Ascending aorta (tissue), 2 donors: ENCODE measurements around the gene TNFRSF8. TPM values are rescaled to one million over a fixed set of nuclear protein-coding genes. Genes with fewer than 3 reads are reported as not detected.

Experiments
- DNase-seq, 2 donors: peaks; one replicate each; pipeline ENCODE4 v3.0.0-alpha.2; 2019; ENCODE audit warnings: low spot score in 2 of 2
- H3K27ac ChIP-seq, 2 donors: fragments of 200-600 bp; sonication (generic); one replicate each; pipeline ENCODE4 v1.5.1; 2016 to 2017; ENCODE audit warnings: mild to moderate bottlenecking in 1 of 2
- H3K27me3 ChIP-seq: fragments of 200-600 bp; sonication (generic); one replicate; pipeline ENCODE4 v1.5.1; 2017
- H3K36me3 ChIP-seq, 2 donors: fragments of 200-600 bp; sonication (generic); one replicate each; pipeline ENCODE4 v1.5.1; 2016
- H3K4me1 ChIP-seq, 2 donors: fragments of 200-600 bp; sonication (generic); one replicate each; pipeline ENCODE4 v1.5.1; 2016 to 2017; ENCODE audit warnings: mild to moderate bottlenecking in 1 of 2
- H3K4me3 ChIP-seq, 2 donors: fragments of 200-600 bp; sonication (generic); one replicate each; pipeline ENCODE4 v1.5.1; 2016 to 2017; ENCODE audit warnings: mild to moderate bottlenecking in 1 of 2
- H3K9me3 ChIP-seq, 2 donors: fragments of 200-600 bp; sonication (generic); one replicate each; pipeline ENCODE4 v1.5.1; 2016
- CTCF ChIP-seq, 3 experiments: fragments of 200-600 bp in 2 of 3; fragments of 450-650 bp in 1 of 3; sonication (generic) in 2 of 3; IDR thresholded peaks; one replicate each; pipeline ENCODE4 v1.5.1; 2016 to 2019; ENCODE audit warnings: antibody characterized with exemption in 3 of 3, mild to moderate bottlenecking in 1 of 3, moderate library complexity in 1 of 3
- intact Hi-C: fragments of 100-400 bp; cut with DNase I; formaldehyde crosslinking; loops from one replicate; pipeline ENCODE4 v1.15.1; 2023
- total RNA-seq: library from RNA; depleted of rRNA; stranded (reverse); fragments of >200 nt; gene quantifications from one replicate; pipeline ENCODE4 v1.1.0, GENCODE V29; 2016

TNFRSF8 gene
- total RNA-seq, 1 donor from 2014 or later = 22.8 TPM

GRCh38 chr1:12174924-12175810, 112.1 kb downstream of the TNFRSF8 start:
- no peak for TF ChIP-seq CTCF (IDR thresholded peaks at IDR 0.05)
- H3K36me3 ChIP-seq = no peaks in the 10 kb centered on the region
- peaks cover 0 to 3% of the 10 kb centered on the region in 2 donors for H3K4me1 ChIP-seq
- no peak overlapping the region for H3K4me3 ChIP-seq
- no peaks in the 10 kb centered on the region for H3K9me3 ChIP-seq
- H3K27ac ChIP-seq = peak overlapping the region; percentile 22 to 52
- H3K27me3 ChIP-seq = no peaks in the 10 kb centered on the region
- DNase-seq = no peak
- intact Hi-C loops = no loop called here

GRCh38 chr1:12176298-12177118, 113.4 kb downstream of the TNFRSF8 start:
- DNase-seq = no peak
- H3K4me1 ChIP-seq = peaks cover 0 to 3% of the 10 kb centered on the region in 2 donors
- H3K36me3 ChIP-seq = no peaks in the 10 kb centered on the region
- no peak for TF ChIP-seq CTCF (IDR thresholded peaks at IDR 0.05)
- intact Hi-C loops = no loop called here
- H3K27me3 ChIP-seq = no peaks in the 10 kb centered on the region
- no peak overlapping the region for H3K27ac ChIP-seq
- no peaks in the 10 kb centered on the region for H3K9me3 ChIP-seq
- H3K4me3 ChIP-seq = no peak overlapping the region

- H3K4me3 ChIP-seq = no peak overlapping the region
- no peaks in the 10 kb centered on the region for H3K27me3 ChIP-seq
- TF ChIP-seq CTCF (IDR thresholded peaks at IDR 0.05) = no peak
- no peaks in the 10 kb centered on the region for H3K9me3 ChIP-seq
- DNase-seq = no peak
- intact Hi-C loops = no loop called here
- peaks cover 0 to 3% of the 10 kb centered on the region in 2 donors for H3K4me1 ChIP-seq
- H3K36me3 ChIP-seq = no peaks in the 10 kb centered on the region
- H3K27ac ChIP-seq = peak overlapping the region in 1 of 2 donors; percentile 63
Measured at GRCh38 chr1:12177156-12177998, 114.3 kb downstream of the TNFRSF8 start.

GRCh38 chr1:12177999-12178441, 114.9 kb downstream of the TNFRSF8 start:
- TF ChIP-seq CTCF (IDR thresholded peaks at IDR 0.05) = no peak
- peak overlapping the region in 1 of 2 donors; percentile 63 for H3K27ac ChIP-seq
- intact Hi-C loops = no loop called here
- H3K4me1 ChIP-seq = peaks cover 0 to 3% of the 10 kb centered on the region in 2 donors
- no peaks in the 10 kb centered on the region for H3K27me3 ChIP-seq
- DNase-seq = peak; percentile 59 to 87
- H3K36me3 ChIP-seq = no peaks in the 10 kb centered on the region
- no peak overlapping the region for H3K4me3 ChIP-seq
- no peaks in the 10 kb centered on the region for H3K9me3 ChIP-seq

GRCh38 chr1:12178511-12178910, 115.4 kb downstream of the TNFRSF8 start:
- DNase-seq = no peak
- H3K4me3 ChIP-seq = no peak overlapping the region
- TF ChIP-seq CTCF (IDR thresholded peaks at IDR 0.05) = no peak

More at GRCh38 chr1:12178511-12178910, 115.4 kb downstream of the TNFRSF8 start:
- Histone ChIP-seq H3K9me3 (no peaks in the 10 kb centered on the region), H3K27me3 (no peaks in the 10 kb centered on the region), H3K27ac (peak overlapping the region in 1 of 2 donors; percentile 63), H3K36me3 (no peaks in the 10 kb centered on the region), H3K4me1 (peaks cover 0 to 3% of the 10 kb centered on the region in 2 donors)
- intact Hi-C loops = no loop called here
